NCI-H1436 (cell line): ENCODE results near the gene MBOAT1.

ENCODE experiments used
- DNase-seq: peaks from one replicate; lab custom pipeline; 2025; lab: John Stamatoyannopoulos, UW

The MBOAT1 gene

GRCh38 chr6:20233007-20233730 is 20.9 kb upstream of the MBOAT1 start:
- DNase-seq, result no peak

GRCh38 chr6:20232188-20232587 is 19.9 kb upstream of the MBOAT1 start:
- DNase-seq, result no peak

- DNase-seq, result no peak
These were observed 18.3 kb upstream of the MBOAT1 start for GRCh38 chr6:20230401-20231119.

- no peak for DNase-seq
These were observed 17.6 kb upstream of the MBOAT1 start for GRCh38 chr6:20229881-20230280.

- no peak for DNase-seq
These were observed 15.1 kb upstream of the MBOAT1 start for GRCh38 chr6:20227350-20227749.

DNA sequence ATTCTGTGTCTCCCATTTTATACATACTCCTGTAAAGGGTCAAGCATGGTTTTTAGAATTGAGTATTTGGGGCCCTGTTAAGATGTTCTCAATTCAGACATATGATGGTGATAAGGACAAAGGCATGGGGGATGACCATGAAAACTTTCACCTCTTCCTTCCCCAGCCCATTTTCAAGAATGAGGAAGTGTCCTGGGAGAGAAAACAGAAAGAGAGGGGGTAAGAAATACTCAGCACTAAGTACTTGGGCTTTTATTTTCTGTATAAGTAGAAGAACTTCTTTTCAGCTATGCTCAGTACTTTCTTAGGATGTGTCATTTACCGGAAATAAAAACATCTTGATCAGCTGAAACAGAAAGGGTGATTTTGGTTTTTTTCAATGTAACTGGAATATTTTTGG is 10.9 kb upstream of the MBOAT1 start:
- no peak for DNase-seq

DNA sequence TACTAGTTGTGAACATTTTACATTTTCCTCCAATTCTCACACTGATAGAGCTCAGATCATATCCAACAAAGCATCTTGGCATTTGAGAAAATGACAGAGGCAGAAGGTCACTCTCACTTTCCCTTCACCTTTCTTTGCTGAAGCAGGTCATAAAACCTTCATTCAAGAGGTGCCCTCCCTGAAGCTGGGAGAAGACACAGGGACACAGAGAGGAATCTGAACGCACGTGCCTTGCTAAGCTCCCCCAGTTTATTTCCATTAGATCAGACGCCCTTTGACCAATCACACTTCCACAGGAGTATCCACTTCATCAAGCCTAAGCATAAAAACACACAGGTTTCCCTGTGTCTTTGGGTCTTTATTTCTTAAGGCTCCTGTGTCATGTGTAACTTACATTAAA is 9.2 kb upstream of the MBOAT1 start:
- DNase-seq, result no peak

DNA sequence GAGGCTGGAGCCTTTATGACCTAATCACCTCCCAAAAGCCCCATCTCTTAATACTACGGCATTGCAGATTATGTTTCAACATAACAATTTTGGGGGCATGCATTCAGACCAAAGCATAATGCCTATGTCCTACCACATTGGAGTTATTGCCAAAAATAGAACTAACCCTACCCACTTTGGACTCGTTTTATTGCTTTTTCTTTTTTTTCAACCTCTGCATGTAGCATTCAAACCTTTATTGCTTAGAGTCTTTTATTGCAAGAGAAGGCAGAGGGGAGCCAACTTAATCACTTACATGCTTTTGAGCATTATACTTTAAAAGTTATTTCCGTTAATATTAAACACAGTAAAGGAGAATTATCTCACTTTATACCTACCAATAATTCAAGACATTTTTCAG is 8.1 kb upstream of the MBOAT1 start:
- DNase-seq, result no peak

- no peak for DNase-seq
These were observed 5.6 kb upstream of the MBOAT1 start for GRCh38 chr6:20217891-20218290.

GRCh38 chr6:20217324-20217855 is 5.1 kb upstream of the MBOAT1 start:
- peak; percentile 44 for DNase-seq

- DNase-seq, result no peak
These were observed 3.0 kb upstream of the MBOAT1 start for GRCh38 chr6:20215310-20215709.

GRCh38 chr6:20213271-20213798 is 1.1 kb upstream of the MBOAT1 start:
- no peak for DNase-seq

DNA sequence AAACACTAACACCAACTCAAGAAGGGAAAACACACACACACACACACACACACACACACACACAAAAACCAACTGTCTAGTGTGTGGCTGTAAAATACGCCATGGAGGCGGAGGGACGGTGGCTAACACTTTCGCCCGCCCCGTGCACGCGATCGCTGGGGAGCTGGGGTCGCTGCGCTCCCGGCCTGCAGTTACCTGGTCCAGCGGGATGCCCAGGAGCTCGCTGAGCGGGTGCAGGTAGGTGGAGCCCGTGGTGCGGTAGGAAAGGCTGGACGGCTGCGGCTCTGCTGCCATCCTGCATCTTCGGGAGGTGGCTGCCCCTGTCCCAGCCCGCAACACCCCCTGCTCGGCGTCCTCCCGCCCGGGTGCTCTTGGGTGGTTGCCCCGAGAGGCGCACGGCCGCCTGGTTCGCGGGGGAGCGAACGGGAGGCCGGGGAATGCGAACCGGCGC is 303 bp downstream of the MBOAT1 start:
- DNase-seq, result peak; percentile 63

- no peak for DNase-seq
These were observed 980 bp downstream of the MBOAT1 start for GRCh38 chr6:20211037-20211940.

DNA sequence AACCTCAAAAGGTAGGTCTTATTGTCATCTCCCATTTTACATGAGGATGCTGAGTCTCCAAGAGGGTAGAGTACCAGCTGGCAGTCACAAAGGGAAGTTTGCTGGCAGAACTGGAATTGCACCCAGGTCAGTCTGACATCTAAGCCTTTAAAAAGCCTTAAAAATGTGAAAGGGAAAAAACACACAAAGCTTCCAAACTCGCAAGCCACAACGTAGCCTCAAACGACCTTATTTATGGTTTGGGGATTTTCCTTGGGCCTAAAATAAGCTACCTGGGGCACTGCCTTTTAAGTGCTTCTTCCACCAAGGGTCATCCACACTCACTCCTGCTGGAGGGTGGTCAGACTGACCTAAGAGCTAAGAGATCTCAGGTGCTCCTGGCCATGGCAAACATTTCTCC is 2.1 kb downstream of the MBOAT1 start:
- no peak for DNase-seq

DNA sequence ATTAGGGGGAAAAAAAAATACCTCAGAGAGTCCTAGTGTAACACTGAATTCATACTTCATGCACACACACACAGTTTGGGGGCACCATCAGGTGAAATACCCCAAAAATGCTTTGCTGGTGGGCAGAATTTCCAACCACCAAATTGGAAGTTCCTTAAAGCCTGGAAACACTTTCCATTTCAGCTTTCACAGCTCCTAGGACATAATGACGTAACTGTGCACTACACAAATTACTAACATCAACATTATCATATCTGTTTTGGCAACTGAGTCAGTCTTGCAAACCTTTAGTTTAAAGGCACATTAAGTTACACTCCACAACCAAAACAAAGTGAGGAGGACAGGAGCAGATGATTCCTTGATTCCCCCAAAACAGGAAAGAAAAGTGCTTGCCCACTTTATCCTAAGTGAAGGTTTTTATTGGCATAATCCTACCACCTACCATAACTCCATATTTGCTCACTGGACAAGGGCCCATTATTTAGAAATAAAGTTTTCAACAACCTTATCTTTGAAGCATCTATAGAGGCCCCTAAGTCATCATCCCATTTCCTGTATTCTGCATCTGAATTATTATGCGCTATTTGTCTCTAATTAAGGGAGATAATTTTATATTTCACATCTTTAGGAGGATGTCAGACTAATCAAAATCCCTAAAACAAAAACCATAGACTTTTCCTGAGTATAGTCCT is 3.4 kb downstream of the MBOAT1 start:
- no peak for DNase-seq

GRCh38 chr6:20207088-20207418 is 5.2 kb downstream of the MBOAT1 start:
- DNase-seq, result no peak

DNA sequence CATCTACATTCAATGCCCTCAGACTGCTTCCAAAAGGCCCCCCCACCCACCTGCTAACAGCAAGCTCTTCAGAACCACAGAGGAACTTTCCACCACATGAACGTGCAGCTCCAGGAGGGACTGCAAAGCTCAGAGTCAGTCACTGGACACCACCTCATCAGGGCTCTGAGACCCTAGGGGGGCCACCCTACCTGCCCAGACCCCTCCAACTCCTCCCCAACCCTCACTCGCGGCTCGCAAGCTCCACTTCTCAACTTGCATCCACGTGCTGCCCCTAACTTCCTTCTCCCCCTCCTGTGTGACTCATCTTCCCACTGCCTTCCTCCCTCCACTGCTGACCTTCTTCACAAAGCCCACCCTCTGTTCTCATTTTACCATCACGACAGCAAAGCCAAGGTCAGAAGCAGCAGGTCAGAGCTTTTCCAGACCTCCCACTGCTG is 6.5 kb downstream of the MBOAT1 start:
- DNase-seq, result no peak

GRCh38 chr6:20204512-20204894 is 7.8 kb downstream of the MBOAT1 start:
- no peak for DNase-seq

DNA sequence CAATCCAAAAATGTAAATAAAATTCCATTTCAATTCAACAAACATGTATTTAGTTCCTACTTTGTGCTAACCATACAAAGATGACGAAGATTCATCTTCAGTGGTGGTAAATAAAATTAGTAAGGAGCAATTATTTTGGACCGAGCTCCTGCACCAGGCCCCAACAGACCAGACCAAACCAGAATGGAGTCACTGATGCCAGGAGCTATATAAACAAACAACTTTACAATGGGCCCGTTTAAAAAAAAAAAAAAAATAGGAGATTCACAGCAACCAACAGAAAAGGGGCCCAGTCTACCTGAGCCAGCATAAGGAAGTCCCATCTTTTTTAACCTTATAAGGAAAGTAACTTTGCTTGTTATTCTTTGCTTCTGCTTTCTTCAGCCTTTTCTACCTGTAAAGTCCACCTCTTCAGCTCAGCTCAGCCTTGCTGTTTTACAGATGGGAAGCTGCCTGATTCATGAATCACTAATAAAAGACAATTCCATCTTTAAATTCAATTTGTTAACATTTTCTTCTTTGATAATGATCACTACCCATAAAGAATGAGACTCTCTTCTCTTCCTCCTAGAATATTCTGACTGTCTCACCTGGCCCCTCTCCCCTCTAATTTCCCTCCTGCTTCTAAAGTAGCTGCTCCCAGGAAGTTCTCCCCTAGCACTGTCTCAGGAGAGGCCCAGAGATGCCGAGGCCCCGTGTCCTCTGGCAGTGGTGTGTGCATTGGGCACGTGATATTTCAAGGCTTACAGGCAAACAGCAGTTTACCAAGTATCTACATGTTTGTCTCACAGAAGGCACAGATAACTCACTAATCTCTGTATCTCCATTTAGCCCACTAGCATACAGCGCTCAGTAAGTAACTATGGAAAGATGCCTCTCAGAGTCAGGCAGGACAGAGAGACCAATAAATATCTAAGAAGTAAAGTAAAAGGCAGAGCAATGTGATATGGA is 8.4 kb downstream of the MBOAT1 start:
- no peak for DNase-seq
